Measurements from ENCODE around the gene GNB1.
"Not testable (repeated sequence)": the region's sequence is repeated elsewhere in the genome, so short reads cannot be mapped to it uniquely, and the experiment has no call there.

The GNB1 gene

DNA sequence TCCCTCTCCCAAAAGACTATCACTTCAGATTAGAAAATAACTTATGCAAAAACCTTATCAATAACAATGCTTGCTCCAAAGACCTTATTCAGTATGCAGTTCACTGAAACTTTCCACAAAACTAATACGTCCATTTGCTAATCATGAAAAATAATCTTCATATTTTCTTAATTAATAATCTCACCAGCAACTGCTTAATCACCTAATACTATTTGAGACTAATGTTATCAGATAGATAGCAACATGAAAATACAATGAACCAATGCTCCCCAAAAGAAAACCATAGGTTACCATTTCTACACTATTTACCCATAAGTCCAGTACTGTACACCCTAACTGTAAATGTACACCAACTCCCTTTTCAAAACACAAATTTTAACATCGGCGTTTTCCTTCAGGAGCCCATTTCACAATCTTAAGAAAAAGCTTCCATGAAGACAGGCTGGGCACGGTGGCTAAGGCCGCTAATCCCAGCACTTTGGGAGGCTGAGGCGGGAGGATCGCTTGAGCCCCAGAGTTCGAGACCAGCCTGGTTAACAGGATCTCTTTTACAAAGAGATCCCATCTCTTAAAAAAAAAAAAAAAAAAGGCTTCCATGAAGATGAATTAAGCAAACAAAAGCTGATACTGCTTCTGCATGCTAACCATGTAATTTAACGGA is 1.7 kb downstream of the GNB1 start:
- DNase-seq, result no peak

DNA sequence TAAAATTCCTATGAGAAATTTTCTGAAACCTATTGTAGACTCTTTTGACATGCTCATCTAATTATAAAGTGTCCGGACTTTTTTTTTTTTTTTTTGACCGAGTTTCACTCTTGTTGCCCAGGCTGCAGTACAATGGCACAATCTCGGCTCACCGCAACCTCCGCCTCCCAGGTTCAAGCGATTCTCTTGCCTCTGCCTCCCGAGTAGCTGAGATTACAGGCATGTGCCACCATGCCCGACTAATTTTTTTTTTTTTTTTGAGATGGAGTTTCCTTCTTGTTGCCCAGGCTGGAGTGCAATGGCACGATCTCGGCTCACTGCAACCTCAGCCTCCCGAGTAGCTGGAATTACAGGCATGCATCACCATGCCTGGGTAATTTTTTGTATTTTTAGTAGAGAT is 7.0 kb downstream of the GNB1 start:
- DNase-seq, result not testable (repeated sequence)

DNA sequence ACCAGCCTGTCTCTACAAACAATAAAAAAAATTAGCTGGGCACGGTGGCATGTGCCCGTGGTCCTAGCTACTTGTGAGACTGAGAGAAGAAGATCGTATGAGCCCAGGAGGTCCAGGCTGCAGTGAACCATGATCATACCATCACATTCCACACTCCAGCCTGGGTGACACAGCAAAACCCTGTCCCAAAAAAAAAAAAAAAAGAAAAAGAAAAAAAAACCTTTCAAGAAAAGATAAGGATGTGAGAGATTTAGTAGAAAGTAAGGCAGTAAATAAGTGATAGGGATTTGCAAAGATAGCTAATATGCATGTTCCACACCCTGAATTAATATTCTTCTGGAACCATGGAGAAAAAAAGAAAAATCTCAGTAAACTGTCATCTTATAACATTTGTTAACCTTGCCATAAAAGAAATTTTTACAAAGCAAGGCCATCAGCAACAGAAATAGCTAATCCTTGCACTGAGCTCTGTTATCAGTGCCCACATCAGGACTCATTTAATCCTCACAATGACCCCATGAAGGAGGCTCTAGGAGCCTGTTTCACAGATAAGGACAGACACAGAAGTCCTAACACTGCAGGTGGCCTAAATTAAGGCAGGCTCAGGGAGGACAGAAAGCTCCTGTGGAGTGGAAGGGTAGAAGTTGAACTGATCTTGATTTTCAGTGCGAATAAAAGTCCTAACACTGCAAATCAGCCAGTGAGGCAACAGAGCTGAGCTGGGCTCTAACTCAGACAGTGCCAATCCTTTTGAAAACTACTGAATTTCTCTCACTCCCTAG is 7.6 kb downstream of the GNB1 start:
- no peak for DNase-seq

DNA sequence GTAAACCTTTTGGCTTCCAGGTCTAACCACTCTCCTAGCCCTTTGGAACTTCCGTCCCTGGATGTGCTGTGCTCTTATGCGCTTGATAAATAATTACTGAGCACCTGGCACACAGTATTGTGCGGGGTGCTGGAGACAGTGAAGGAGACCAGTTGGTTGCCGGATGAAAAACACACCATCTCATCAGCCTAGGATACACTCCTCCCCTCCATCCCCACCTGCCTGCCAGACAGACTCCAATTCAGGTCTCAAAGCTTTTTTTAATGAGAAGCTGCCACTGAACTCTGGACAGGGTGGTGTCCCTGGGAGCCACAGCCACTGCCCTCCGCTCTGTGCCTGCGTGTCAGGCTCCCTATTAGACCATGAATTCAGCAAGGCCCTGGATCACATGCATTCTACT is 9.2 kb downstream of the GNB1 start:
- DNase-seq, result no peak

DNA sequence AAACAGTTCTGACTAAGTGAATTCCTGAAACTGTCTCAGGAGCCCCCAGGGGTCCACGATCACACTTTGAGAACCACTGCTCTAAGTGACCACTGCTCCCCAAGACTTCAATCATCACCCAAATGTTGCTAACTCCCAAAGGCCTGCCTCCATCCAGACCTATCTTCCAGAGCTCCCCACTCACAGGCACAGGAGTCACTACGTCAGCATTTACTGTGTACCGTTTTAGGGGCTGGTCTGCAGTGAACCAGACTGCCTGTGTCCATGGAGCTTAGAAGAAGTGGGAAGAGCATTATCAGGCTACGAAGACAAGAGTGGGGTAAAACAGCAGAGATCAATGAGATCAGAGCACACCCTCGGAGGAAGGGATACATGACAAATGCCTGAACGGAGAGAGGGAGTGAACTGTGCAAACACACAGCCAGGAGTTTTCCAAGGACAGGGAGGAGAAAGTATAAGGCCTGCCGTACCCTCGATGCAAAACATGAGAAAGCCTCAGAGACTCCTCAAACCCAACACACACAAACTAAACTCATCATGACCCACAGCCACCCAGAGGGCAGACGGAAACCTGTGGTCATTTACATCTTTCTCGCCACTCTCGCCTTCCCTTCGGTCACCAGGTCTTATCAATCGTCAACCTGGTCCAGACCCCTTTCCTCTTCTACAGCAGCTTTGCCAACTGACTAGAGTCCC is 10.1 kb downstream of the GNB1 start:
- no peak for DNase-seq

DNA sequence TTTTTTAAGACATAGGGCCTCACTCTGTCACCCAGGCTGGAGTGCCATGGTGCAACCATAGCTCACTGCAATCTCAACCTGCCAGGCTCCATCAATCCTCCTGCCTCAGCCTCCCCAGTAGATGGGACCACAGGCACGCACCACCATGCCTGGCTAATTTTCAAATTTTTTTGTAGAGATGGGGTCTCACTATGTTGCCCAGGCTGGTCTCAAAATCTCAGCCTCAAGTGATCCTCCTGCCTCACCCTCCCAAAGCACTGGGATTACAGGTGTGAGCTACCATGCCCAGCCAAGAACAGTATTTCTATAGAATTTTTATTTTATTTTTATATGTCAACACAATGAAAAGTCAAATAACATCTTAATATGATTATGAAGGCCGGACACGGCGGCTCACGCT is 10.9 kb downstream of the GNB1 start:
- DNase-seq, result no peak

DNA sequence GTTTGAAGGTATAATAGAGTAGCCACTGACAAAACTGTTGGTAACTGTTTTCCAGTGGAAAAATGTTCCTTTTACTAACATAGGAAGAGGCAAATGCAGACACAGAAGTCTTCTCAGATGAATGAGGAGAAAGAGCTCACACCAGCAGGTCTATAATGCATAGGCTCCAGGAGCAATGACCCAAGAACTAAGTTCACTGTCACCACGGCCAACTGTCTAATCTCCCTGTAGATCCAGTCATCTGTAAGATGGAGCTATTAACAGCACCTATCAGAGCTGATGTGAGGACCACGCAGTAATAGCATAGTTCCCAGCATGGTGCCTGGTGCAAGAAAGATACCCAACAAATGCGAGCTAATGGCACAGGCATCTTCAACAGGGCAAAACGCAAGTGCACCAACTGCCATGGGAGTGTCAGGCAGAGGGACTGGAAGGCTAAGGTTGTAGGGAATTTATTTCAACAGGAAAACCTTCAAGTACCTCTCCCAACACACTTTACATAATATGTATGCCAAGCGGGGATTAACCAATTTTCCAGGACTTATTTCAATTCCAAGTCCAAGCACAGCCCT is 12.9 kb downstream of the GNB1 start:
- no peak for DNase-seq

DNA sequence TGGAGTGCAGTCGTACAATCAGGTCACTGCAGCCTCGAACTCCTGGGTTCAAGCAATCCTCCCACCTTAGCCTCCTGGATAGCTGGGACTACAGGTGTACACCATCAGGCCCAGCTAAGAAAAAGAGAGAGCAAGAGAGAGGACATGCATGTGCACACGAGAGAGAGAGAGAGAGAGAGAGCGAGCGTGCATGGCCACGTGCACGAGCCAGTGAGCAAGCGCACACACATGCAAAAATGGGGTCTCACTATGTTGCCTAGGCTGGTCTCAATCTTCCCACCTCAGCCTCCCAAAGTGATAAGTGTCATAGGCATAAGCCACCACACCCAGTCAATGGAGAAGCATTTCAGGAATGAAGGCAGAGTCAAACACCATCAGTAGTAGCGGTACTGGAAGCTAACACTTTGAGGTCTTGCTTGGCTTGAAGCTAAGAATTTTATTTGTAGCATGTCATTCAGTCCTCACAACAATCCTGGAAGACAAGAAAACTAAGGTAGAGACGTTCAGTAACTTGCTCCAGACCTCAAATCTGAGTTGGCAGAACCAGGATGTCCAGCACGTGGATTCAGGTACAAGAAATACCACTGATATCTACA is 14.5 kb downstream of the GNB1 start:
- no peak for DNase-seq

DNA sequence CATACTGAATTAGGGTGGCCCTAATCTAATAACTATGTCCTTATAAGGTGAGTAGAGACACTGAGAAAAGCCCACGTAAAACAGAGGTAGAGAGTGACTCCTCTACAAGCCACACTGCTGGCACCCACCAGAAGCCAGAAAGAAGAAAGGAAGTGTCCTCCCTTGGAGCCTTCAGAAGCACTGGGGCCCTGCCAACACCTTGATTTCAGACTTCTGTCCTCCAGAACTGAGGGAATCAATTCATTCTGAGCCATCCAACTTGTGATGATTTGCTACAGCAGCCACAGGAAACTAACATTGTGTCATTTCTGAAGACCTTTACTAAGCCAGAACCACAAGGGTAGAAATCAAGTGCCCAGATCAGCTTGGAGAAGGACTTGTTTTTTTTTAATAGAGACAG is 15.0 kb downstream of the GNB1 start:
- no peak for DNase-seq

DNA sequence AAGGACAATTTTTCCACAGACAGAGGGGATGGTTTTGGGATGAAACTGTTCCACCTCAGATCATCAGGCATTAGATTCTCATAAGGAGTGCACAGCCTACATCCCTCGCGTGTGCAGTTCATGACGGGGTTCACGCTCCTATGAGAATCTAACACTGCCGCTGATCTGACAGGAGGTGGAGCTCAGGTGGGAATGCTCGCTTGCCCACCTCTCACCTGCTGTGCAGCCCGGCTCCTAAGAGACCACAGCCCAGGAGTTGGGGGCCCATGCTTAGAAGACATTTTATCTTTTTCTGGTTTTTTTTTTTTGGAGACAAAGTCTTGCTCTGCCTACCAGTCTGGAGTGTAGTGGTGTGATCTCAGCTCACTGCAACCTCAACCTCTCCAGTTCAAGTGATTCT is 16.0 kb downstream of the GNB1 start:
- no peak for DNase-seq

DNA sequence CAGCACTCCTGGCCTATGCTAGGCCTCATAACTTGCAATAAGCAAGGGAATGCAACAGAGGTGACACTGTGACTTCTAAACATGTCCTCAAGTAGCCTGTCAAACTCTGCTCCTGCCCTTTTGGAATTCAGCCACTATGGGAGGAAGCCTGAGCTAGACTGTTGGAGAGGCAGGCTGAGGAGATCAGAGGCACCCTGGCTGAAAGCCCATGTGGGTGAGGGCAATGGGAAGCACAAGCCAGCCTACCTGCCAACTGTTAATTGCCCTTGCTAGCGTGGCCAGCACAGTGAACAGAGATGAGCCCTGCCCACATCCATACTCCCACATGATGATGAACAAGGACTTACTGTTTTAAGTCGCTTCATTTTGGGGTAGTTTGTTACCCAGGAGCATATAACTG is 17.7 kb downstream of the GNB1 start:
- DNase-seq, result peak; percentile 21 to 70

DNA sequence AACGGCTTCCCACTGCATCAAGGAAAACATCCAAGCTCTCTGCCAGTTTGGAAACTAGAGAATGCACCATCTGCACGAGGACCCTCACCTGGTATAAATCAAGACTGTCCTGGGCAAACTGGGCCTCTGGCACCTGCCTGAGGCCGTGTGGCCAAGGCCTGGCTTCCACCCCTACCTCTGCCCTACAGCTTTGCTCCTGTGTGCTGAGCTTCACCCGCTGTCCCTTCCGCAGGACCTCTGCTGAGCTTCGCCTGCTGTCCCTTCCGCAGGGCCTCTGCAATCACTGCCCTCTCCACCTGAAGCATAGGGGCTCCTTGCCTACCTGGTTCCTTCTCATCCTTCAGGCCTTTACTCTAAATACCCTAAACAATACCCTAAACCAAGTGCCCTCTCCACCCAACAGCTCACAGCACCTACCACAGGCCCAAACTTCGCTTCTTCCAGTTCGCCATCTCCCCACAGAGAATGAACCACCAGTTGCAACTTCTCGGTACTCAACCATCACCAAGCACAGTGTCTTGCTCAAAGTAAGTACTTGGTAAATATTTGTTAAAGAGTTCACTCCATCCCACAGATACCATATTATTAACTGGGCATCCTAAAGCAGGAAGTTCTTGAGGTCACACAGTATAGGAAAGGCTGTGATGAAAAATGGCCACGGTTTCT is 18.4 kb downstream of the GNB1 start:
- no peak for DNase-seq

DNA sequence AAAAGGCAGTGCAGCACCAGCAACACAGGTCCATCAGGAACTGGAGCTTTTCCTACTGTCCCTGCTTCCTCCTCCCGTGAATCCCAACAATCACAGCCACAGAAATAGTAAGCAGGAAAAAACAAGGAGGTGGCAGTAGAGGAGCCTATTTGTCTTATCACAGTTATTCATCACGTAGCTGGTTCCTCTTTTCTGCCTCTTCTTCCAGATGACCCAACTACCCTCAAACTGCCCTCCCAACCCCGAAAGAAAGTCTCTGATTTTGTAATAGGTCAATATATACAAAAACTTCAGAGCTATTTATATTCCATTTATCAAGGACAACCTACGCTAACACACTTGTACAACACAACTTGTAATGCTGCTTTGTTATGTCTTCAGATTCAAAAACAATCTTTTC is 21.4 kb downstream of the GNB1 start:
- no peak for DNase-seq

DNA sequence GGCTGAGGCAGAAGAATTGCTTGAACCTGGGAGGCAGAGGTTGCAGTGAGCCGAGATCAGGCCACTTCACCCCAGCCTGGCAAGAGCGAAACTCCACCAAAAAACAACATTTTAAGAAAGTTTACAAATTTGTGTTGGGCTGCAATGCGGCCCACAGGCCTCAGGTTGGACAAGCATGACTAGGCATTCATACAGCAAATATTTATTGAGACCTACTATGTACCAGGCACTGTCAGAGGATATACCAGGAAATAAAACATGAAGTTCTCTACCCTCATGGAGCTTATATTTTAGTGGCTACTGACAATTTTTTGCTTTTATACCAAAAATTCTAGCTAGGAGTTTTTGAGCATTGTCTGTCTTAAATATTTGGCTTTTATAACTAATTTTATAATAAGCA is 23.7 kb downstream of the GNB1 start:
- no peak for DNase-seq

DNA sequence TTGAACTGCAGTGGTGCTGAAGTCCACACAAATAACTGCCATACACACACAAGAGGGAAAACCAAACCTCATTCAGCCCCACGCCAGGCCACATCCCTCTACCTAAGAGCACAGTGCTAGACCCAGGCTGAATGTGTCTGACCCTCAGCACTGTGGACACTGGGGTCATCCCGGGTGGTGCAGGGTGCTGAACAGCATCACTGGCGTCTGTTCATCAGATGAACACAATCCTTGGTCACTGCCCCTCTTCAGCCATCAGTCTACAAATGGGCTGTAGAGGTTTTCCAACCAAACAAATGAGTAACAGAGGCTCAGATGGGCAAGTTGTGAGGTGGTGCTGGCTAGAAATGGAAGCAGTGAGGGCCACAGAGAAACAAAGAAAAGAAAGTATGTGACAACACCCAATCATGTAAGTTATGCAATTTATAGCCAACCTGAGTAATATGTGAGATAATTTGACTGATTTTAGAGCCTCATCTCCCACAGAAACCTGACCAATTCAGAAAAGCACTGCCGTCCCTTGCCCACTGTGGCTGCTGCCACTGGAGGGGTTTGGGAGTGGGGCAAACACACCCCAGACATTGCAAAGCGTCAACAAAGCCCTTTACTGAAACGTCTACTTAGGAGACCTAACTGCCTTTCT is 27.9 kb downstream of the GNB1 start:
- no peak for DNase-seq

DNA sequence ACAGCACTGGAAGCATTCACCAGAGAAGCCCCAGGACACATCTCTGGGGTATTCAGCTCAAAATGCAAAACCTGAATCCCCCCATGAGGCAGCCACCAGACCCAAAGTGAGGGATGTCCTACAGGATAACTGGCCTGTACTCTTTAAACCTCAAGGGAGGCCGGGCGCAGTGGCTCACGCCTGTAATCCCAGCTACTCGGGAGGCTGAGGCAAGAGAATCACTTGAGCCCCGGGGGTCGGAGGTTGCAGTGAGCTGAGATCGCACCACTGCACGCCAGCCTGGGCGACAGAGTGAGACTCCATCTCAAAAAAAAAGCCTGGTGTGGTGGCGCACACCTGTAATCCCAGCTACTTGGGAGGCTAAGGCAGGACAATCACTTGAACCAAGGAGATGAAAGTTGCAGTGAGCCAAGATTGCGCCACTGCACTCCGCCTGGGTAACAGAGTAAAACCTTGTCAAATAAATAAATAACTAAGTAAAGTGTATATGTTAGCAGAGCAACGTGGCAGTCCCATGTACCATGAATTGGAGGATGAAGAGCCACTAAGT is 29.1 kb downstream of the GNB1 start:
- DNase-seq, result not testable (repeated sequence)

DNA sequence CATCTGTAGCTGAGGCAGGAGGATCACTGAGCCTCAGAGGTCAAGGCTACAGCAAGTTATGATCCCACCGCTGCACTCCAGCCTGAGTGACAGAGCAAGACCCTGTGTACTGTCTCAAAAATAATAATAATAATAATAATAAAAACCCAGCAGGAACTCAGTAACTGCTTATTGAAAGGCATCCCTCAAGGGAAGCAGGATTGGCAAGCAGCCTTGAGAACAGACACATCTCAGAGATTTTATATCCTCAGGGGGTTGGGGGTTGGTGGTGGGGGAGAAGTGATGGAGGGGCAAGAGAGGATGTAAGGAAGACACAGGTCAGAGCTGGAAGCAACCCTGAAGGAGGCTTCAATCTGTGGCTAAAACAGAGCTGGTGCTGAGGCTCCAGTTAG is 29.6 kb downstream of the GNB1 start:
- DNase-seq, result no peak

DNA sequence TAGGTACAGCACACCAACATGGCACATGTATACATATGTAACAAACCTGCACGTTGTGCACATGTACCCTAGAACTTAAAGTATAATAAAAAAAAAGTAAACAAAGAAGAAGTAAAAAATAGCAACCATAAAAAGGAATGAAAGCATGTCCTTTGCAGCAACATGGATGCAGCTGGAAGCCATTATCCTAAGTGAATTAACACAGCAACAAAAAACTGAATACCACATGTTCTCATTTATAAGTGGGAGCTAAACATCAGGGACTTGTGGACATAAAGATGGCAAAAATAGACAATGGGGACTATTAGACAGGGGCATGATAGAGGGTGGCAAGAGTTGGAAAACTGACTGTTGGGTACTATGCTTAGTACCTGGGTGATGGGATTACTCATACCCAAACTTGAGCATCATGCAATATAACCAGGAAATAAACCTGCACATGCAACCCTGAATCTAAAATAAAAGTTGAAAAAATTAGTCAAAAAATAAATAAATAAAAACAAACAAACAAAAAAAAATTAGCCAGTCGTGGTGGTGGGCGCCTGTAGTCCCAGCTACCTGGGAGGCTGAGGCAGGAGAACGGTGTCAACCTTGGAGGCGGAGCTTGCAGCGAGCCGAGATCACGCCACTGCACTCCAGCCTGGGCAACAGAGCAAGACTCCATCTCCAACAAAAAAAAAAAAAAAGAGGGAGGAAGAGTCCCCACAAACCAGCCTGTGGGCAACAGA is 30.8 kb downstream of the GNB1 start:
- not testable (repeated sequence) for DNase-seq

DNA sequence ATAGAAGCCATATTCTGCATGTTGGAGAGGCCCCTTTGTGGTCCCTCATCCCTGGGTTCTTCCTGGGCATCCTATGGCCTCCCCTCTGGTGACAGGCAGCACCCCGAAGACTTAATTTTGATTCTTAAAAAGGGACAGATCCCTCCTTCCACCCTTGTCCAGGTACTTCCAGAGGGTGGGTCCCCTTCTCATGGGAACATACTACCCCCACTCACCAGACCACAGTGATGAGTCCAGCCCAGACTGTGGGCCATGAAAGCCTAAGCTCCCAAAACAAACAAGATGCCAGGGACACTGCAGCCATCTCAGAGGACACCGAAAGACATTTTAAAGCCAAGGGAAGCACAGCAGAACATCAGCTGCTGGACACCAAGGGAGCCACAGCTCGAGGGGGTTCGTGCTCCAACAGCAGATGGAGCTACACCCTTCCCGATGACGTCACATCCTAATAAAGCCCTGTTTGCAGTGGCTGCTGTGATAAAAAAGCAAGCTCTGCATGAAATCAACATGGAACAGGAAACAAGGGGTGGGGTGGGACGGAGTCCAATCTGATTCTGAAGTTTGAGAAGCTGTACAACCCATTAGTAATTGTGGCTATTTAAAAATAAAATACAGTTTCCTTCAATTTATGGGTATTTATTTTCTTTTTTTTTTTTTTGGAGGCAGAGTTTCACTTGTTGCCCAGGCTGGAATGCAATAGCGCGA is 32.4 kb downstream of the GNB1 start:
- DNase-seq, result no peak

DNA sequence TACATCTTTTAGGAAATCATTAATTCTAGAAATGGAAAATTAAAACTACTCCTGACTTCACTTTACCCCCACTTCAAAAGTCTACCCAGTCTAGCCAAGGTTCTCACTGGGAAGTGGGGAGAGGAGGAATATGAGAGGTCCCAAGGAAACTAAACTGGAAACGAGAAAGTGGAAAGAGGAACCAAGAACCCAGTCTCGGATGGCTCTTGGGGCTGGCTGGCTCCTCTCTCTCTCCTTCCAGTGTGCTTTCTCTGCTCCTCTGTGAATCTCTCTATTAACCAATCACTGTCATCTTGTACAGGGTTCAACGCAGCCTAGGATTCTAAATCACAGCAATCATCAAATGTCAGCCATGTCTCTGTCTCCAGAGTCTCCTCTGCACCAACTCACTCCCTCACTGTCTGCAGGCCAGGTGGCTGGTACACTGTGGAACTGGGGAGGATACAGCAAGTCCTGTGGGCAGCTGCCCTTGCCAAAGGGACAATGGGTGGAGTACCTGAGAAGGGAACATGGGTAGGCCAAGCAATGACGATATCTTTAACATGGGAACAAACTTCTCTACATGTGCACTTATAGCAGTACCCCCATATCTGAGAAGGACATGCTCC is 33.7 kb downstream of the GNB1 start:
- no peak for DNase-seq
